Vagina (tissue), 2 donors: ENCODE measurements around the gene GBX1. TPM values are rescaled to one million over a fixed set of nuclear protein-coding genes. Genes with fewer than 3 reads are reported as not detected.

Experiments
- DNase-seq, 2 donors: peaks; one replicate each; pipeline ENCODE4 v3.0.0-alpha.2; 2017; ENCODE audit errors: extremely low spot score in 2 of 2
- H3K27ac ChIP-seq: fragments of 200-600 bp; sonication (generic); one replicate; pipeline ENCODE4 v1.5.1; 2019
- H3K27me3 ChIP-seq: fragments of 200-600 bp; sonication (generic); one replicate; pipeline ENCODE4 v1.5.1; 2019
- H3K36me3 ChIP-seq, 2 donors: fragments of 200-600 bp; sonication (generic); one replicate each; pipeline ENCODE4 v1.5.1; 2017 to 2019
- H3K4me1 ChIP-seq: fragments of 200-600 bp; sonication (generic); one replicate; pipeline ENCODE4 v1.5.1; 2019
- H3K4me3 ChIP-seq, 2 donors: fragments of 200-600 bp; sonication (generic); 1 replicate in 1 of 2; 2 replicates in 1 of 2; pipeline ENCODE4 v1.5.1; 2016 to 2019
- H3K9me3 ChIP-seq: fragments of 200-600 bp; sonication (generic); one replicate; pipeline ENCODE4 v1.5.1; 2019
- CTCF ChIP-seq, 3 experiments: fragments of 450-650 bp in 2 of 3; fragments of 200-600 bp in 1 of 3; sonication (generic) in 1 of 3; IDR thresholded peaks; one replicate each; pipeline ENCODE4 v1.5.1; 2017 to 2019; ENCODE audit warnings: antibody characterized with exemption in 3 of 3, mild to moderate bottlenecking in 2 of 3, moderate library complexity in 2 of 3
- POLR2A ChIP-seq, 2 donors: fragments of 450-650 bp; IDR thresholded peaks; one replicate each; pipeline ENCODE4 v1.6.1; 2017; ENCODE audit warnings: antibody characterized with exemption in 2 of 2, mild to moderate bottlenecking in 2 of 2, moderate library complexity in 2 of 2
- POLR2AphosphoS5 ChIP-seq, 2 donors: sonication (generic); formaldehyde crosslinking; IDR thresholded peaks; one replicate each; pipeline ENCODE4 v1.9.0; 2017; ENCODE audit warnings: antibody characterized with exemption in 2 of 2, mild to moderate bottlenecking in 2 of 2, low read depth in 1 of 2; ENCODE audit not compliant: insufficient read depth in 1 of 2
- intact Hi-C: fragments of 100-400 bp; cut with DNase I; formaldehyde crosslinking; loops from one replicate; pipeline ENCODE4 v1.15.1; 2023
- total RNA-seq: library from RNA; depleted of rRNA; stranded (reverse); fragments of >200 nt; gene quantifications from one replicate; pipeline ENCODE4 v1.2.3, GENCODE V29; 2016

Gene GBX1
- total RNA-seq, 1 donor from 2014 or later, result not detected

- Histone ChIP-seq H3K27ac (no peak overlapping the region), H3K4me3 (no peak overlapping the region), H3K27me3 (no peaks in the 10 kb centered on the region), H3K4me1 (no peaks in the 10 kb centered on the region), H3K36me3 (peaks cover 0 to 70% of the 10 kb centered on the region in 2 donors), H3K9me3 (no peaks in the 10 kb centered on the region)
- intact Hi-C loops, result no loop called here
- no peak for DNase-seq
- TF ChIP-seq CTCF (IDR thresholded peaks at IDR 0.05), result no peak
Measured at GRCh38 chr7:151135525-151135845, 32.0 kb downstream of the GBX1 start.

DNA sequence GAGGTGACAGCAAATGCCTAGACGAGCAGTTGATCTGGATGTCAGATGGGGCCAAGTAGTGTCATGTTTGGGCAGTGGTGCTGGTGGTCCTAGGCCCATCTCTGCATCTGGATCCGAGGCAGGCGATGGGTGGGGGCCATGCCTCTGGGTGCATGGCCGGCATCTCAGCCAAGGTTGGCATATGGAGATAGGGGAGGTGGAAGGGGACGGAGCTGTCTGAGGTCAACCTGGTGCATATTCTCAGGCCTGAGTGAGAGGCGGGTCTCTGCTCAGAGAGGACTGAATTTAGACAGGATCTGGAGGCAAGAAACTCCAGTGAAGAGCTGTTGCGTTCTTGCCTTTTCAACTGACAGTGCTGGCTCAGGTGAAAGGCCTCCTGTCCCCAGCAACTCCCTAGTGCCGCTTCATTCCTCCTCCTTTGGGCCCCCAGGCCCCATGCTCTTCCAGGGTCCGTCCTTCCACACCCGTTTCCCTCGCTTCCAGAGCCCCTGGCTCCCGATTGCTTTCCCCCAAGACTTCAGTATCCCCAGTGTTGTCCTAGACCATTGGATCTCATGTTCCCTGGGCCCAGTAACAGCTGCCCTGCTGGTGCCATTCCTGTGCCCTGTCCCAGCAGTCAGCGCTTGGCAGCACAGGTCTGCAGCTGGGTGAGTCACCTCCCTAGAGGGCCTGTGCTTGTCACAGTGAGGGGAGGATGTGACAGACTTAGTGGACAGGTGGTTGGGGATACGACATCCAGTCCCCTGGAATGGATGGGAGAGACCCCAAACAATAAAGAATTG is 32.6 kb downstream of the GBX1 start:
- intact Hi-C loops, result no loop called here
- no peaks in the 10 kb centered on the region for H3K4me1 ChIP-seq
- no peak overlapping the region for H3K4me3 ChIP-seq
- no peaks in the 10 kb centered on the region for H3K9me3 ChIP-seq
- no peak for DNase-seq
- H3K36me3 ChIP-seq, result peaks cover 0 to 75% of the 10 kb centered on the region in 2 donors
- no peak overlapping the region for H3K27ac ChIP-seq
- H3K27me3 ChIP-seq, result no peaks in the 10 kb centered on the region
- TF ChIP-seq POLR2A (IDR thresholded peaks at IDR 0.05) (no peak), POLR2AphosphoS5 (IDR thresholded peaks at IDR 0.05; ENCODE audit: insufficient read depth in 1 of 2, low read depth in 1 of 2) (no peak), CTCF (IDR thresholded peaks at IDR 0.05) (no peak)

DNA sequence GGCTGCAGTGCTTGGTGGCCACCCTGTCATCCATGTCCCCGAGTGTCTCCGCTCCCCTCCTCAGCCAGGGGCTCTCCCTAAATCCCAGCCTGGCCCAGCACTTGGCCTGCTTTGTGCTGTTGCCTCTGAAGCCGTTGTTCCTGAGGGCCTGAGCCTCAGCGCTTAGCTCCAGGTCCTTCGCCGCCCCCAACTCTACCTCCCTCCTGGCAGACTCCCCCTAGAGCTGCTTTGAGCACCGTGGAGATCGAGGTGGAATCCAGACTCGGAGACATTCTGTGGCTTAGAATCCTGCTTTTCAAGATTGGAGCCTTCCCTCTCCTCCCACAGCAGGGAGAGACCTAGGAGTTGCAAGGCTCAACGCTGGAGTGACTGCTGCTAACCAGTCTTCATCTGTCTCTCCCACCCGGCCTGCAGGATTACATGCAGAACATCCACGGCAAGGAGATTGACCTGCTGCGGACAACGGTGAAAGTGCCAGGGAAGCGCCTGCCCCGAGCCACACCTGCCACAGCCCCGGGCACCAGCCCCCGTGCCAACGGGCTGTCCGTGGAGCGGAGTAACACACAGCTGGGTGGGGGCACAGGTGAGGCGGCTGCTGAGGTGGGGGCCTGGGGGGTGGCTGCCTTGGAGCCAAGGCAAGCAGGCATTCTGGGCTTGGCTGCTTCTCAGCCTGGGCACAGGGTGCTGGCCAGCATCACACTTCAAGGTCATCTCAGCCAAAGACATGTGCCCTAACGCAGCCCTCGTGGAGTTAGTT is 33.3 kb downstream of the GBX1 start:
- Histone ChIP-seq H3K27me3 (no peaks in the 10 kb centered on the region), H3K4me1 (no peaks in the 10 kb centered on the region), H3K36me3 (peaks cover 0 to 83% of the 10 kb centered on the region in 2 donors), H3K4me3 (no peak overlapping the region), H3K9me3 (no peaks in the 10 kb centered on the region), H3K27ac (no peak overlapping the region)
- DNase-seq, result no peak
- TF ChIP-seq POLR2AphosphoS5 (IDR thresholded peaks at IDR 0.05; ENCODE audit: insufficient read depth in 1 of 2, low read depth in 1 of 2) (no peak), CTCF (IDR thresholded peaks at IDR 0.05) (no peak), POLR2A (IDR thresholded peaks at IDR 0.05) (no peak)
- intact Hi-C loops, result no loop called here

- intact Hi-C loops, result no loop called here
- no peaks in the 10 kb centered on the region for H3K27me3 ChIP-seq
- no peak overlapping the region for H3K27ac ChIP-seq
- no peaks in the 10 kb centered on the region for H3K4me1 ChIP-seq
- DNase-seq, result no peak
- TF ChIP-seq POLR2AphosphoS5 (IDR thresholded peaks at IDR 0.05; ENCODE audit: insufficient read depth in 1 of 2, low read depth in 1 of 2), result no peak
- TF ChIP-seq POLR2A (IDR thresholded peaks at IDR 0.05), result no peak
- no peak for TF ChIP-seq CTCF (IDR thresholded peaks at IDR 0.05)
- no peaks in the 10 kb centered on the region for H3K9me3 ChIP-seq
- H3K36me3 ChIP-seq, result peaks cover 0 to 90% of the 10 kb centered on the region in 2 donors
- no peak overlapping the region for H3K4me3 ChIP-seq
Measured at GRCh38 chr7:151133266-151133985, 34.1 kb downstream of the GBX1 start.
